Embryonic facial prominence (tissue), 1 donor: ENCODE data around the gene UBE2Q1.

Source experiments
- DNase-seq: peaks from one replicate; pipeline ENCODE4 v3.0.0-alpha.2; 2016; ENCODE audit errors: extremely low spot score

Gene UBE2Q1

DNA sequence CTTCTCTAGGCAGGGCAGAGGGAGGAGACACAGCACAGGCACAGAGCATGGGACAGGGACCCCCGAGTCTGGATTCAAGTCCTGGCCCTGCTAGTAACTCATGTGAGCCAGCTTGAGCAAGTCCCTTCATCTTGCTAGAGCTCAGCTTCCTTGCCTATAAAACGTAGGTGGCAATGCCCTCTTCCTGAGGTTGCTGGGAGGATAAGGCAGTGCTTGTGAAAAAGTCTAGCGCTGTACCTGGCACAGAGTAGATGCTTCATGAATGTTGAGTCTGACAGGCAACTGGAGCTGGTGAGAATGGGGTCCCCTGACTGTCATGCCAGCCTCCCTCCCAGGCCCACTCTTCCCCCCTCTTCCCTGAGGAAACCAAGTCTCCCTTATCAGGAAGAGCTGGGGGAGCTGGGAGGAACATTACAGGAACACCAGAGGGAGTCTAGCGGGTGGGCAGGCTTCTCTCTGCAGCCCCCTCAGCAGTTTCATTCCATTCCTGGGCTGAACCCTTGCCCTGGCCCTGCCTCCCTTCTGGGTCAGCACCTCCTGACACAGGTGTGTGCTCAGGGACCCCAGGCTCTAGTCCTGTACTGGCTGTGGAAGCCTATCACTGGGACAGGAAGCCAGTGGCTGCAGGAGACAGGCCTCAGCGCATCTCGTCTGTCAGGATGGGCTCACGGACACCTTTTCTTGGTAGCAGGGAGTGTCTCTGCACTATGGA is 19.0 kb upstream of the UBE2Q1 start:
- no peak for DNase-seq

DNA sequence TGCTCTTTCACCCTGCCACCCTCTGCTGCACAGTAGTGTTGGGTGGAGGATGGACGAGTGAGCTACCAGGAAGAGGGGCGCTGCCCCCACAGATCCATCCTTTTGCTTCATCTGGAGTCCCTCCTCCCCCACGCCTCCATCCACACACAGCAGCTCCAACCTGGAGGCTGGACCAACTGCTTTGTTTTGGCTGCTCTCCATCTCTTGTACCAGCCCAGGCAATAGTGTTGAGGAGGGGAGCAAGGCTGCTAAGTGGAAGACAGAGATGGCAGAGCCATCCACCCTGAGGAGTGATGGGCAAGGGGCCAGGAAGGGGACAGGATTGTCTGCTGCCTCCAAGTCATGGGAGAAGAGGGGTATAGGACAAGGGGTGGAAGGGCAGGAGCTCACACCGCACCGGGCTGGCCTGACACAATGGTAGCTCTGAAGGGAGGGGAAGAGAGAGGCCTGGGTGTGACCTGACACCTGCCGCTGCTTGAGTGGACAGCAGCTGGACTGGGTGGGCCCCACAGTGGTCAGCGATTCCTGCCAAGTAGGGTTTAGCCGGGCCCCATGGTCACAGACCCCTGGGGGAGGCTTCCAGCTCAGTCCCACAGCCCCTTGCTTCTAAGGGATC is 17.6 kb upstream of the UBE2Q1 start:
- no peak for DNase-seq

DNA sequence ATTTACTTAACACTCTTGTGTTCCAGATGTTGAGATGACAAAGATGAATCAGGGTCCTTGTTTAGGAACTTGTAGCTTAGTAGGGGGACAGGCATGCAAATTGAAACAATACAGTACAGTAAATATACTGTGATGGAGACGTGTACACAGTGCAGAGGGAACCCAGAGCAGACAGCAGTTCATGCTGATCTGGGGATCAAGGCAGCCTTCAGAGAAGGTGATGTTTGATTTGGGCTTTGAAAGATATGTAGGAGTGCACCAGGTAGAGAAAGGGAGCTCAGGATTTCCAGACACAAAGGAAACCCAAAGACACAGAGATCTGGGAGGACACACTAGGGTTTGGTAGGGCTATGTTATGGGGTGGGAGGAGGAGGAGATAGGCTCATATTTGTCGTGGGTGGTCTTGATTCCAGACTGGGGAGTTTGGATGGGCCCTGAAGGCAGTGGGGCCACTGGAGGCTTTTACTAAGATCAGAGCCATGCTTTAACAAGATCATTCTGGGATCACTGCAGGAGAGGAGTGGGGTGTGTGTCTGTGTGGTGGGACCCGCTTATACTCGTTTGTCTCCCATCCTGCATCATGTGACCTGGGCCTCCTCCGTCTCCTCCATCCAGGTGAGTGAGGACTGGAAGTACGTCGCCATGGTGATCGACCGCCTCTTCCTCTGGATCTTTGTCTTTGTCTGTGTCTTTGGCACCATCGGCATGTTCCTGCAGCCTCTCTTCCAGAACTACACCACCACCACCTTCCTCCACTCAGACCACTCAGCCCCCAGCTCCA is 16.9 kb upstream of the UBE2Q1 start:
- no peak for DNase-seq

DNA sequence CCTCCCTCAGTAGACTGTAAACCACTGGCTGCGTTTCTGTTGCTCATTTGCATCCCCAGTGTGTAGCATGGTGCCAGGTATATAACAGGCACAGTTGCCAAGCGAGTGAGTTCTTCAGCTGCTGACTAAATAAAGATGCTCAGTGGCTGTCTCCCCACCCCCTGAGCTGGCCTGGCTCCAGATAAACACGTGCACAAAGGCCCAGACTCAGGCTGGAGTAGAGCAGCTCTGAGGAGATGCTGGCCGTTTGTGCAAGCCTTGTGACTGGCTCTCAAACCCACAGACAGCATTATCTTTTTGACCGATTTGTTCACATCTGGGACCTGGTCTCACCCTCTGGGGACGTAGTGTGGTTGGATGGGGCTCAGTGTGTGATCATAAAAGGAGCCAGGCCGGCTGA is 16.3 kb upstream of the UBE2Q1 start:
- DNase-seq: no peak

DNA sequence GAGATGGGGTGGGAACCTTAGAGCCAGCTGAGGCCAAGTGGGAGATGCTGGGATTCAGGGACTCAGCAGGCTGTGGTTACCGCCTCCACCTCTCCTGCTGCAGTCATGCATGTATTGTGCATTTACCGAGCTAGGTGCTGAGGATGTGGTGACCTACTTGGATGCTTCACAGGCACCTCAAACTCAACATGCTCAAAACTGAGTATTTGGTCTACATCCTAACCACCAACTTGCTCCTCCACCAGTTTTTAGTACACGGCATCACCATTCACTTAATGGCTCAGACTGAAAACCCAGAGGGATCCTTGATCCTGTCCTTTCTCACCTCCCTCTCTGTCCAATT is 14.7 kb upstream of the UBE2Q1 start:
- no peak for DNase-seq

DNA sequence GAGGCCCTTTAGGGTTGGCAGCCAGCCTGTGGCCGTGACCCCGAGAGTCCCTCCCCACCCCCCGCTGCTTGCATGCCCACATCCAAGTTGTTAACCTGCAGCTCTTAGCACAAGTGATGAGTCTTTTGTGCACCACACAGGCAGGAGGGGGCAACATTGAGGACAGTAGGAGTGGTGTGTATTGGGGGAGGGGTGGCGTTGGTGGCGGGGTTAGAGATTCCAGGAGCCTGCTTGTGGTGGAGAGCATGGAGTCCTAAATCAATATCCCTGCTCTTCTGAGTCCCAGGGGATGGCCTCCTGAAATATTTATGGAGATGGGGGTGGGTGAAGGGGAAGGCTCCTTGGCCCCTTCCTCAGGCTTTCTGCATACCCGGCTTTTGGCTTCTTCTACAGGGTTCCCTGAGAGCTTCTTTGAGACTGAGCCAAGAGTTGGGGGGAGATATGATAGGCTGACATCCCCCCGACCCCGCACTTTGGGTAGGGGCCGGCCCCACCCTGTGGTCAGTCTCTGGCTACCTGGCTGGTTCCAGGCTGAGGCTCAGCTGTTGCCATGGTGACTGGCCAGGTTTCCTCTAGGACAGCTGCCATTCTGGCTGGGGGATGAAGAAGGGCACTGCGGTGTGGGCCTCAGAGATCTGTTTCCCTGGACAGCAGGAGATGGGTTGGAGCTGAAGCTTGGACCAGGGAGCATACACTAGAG is 14.2 kb upstream of the UBE2Q1 start:
- no peak for DNase-seq

DNA sequence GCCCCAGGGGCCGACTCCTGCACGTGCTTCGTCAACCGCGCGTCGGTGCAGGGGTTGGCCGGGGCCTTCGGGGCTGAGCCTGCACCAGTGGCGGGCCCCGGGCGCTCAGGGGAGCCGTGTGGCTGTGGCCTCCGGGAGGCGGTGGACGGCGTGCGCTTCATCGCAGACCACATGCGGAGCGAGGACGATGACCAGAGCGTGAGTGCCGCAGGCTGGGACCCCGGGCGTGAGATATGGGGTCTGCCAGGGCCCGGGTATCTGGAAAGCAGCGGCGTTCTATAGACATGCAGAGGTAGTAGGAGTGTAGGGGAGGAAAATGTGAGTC is 13.5 kb upstream of the UBE2Q1 start:
- no peak for DNase-seq

DNA sequence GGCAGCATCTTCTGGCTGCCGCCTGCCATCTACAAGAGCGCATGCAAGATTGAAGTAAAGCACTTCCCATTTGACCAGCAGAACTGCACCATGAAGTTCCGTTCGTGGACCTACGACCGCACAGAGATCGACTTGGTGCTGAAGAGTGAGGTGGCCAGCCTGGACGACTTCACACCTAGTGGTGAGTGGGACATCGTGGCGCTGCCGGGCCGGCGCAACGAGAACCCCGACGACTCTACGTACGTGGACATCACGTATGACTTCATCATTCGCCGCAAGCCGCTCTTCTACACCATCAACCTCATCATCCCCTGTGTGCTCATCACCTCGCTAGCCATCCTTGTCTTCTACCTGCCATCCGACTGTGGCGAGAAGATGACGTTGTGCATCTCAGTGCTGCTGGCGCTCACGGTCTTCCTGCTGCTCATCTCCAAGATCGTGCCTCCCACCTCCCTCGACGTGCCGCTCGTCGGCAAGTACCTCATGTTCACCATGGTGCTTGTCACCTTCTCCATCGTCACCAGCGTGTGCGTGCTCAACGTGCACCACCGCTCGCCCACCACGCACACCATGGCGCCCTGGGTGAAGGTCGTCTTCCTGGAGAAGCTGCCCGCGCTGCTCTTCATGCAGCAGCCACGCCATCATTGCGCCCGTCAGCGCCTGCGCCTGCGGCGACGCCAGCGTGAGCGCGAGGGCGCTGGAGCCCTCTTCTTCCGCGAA is 12.9 kb upstream of the UBE2Q1 start:
- DNase-seq: no peak

DNA sequence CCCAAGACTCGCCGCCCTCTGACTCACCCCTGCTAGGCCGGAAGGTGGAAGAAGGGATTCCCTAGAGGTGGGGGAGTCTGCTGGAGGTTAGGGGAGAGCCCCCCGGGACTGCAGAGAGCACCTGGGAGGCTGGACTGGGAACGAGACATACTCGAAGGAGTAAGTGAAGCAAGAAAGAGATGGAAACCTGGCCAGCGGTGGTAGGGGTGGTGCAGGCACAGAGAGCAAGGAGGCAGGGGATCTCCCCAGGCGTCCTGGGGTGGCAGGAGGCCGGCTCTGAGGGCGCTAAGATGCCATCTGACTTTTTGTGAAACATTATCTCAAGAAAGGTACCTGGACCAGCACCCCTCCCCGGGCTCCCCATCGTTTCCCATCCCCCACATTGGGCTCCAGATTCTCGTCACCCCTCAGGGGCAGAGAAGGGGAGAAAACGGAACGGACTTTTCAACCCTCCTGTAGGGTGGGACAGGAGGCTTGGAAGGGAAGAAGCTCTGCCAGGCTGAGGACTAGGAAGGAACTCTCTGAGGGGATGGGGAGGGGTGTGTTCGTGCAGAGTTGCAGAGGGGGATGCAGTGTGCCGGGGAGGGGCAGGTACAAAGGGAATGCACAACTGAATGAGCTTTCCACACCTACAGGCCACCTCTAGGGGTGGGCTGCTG is 9.8 kb upstream of the UBE2Q1 start:
- no peak for DNase-seq

DNA sequence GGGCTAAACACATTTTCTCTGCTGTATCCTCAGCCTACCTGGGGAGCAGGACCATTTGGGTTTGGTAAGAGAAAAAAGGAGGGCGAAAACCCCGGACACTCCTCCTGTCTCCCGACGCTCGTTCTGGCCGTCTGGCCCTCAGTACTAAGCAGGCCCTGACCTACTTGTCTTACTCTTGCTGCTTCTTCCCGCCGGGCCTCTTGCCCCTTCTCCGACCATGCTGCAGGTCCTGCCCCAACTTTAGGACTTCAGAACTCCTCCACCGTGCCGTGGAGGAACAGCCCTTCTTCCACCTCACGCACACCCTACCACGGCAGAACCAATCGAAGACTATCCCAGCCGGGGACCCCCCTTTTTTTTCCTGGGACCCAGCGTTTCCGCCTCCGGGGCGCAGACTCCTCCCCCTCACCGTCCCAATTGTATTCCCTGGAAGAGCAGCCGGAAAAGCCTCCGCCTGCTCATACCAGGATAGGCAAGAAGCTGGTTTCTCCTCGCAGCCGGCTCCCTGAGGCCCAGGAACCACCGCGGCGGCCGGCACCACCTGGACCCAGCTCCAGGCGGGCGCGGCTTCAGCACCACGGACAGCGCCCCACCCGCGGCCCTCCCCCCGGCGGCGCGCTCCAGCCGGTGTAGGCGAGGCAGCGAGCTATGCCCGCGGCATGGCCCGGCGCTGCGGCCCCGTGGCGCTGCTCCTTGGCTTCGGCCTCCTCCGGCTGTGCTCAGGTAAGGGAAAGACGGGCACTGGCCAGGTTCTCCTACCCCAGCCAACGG is 9.1 kb upstream of the UBE2Q1 start, which contains the start of gene CHRNB2:
Gene CHRNB2 (plus strand): TSS at position 393 of the 771 bp plus-strand sequence. CDS start 267 bp downstream, at position 660.
- DNase-seq: no peak

DNA sequence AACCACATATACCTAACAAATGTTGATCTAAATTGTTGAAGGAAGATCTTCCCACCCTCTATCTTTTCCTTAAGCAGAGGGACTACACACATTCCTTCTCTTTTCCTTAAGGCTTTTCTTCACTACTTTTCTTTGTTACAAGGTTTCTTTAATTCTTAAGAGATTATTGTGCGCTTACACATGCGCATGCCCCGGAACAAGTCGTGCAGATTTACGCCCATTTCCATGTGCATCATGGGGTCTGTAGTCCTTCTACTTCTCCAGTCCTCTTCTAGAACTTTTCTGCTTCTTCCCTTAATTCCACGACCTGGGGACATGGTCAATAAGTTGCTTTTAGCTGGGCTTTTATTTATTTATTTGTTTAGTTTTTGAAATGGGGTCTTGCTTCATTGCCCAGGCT is 7.4 kb upstream of the UBE2Q1 start:
- no peak for DNase-seq

DNA sequence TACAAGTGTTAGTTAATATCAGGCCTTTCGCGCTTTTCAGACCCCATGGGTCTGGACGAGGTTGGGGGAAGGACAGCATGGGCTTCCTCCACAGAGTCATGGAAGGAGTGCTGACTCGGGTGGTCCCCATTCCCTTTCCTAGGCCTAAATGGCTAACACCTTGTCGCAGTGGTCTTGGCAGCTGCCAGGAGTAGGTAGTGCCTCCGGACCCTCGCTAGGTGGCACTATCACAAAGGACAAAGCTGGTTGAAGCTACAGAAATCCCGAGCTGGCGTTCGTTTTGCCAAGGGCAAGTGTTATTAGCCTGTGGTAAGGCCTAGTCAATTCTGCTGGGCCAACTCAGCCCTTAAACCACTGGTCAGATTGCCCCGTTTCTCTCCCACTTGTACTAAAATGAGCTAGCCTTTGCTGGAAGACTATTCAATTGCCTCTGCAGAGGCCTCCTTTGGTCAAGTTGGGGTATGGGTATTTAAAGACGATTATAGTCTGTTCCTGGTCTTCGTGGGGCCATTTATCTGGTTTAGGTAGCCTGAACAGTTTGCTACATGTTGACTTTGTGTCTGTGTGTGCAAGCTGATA is 1.1 kb upstream of the UBE2Q1 start:
- peak; percentile 76 for DNase-seq

DNA sequence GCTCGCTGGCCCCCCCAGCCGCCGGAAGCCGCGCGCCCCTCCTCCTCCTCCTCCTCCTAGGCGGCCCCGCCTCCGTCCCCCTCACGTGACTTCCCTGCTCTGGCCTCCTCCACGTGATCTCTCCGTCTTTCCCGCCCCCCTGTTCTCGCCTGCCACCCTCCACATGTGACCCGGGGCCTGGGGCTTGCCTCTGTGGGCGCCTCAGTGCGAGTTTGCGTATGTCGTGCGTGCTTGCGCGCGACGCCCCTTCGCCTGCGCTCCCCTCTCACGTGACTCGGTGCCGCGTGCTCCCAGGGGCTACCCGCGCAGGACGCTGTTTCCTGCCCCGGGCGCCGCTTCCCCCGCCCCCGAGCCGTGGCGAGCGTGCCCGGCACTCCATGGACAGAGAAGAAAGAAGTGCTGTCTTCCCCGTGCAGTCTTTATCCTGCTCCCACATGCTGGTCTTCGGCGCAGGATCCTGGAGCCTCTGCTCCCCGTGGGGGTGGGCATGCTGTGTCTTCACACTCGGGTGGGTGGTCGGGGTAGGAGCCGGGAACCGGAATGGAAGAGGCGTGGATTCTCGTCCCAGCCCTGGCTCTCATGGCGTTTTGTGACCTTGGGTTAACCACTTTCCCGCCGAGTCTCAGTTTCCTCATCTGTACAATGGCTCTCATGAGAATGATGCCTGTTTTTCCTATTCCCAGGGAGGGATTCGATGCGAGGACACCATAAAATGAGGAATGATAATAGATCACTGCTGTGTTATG is 431 bp upstream of the UBE2Q1 start:
- peak; percentile 99 for DNase-seq

DNA sequence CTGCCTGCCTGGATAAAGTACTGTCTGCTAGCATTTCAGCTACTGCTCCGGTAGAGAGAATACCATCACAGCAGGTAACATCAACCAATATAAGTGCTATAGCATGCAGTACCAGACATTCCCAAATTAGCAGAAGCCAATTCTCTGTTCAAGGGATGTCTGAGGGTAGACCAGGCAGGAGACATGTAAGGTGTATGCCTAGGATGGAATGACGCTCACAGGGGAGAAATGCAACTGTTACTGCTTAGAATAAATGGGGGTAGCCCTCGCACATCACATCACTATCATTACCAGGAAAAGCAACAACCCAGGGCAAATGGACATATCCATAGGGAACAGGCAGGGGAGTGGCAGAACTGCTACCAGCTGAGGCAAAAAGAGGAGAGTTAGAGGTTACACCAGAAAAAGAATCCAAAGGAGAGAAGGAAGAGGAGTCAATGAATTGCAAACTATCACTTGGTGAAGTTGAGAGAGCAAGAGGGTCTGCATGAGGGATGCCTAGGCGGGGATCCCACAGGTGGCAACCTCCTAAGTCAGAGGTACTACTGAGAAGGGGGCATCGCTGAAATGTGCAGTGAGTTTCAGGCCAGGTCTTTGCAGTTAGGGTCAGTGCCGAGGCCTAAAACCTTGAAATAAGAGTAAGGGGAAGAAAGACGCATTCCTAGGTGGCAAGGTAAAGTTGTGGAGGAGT is 1.1 kb downstream of the UBE2Q1 start:
- no peak for DNase-seq

DNA sequence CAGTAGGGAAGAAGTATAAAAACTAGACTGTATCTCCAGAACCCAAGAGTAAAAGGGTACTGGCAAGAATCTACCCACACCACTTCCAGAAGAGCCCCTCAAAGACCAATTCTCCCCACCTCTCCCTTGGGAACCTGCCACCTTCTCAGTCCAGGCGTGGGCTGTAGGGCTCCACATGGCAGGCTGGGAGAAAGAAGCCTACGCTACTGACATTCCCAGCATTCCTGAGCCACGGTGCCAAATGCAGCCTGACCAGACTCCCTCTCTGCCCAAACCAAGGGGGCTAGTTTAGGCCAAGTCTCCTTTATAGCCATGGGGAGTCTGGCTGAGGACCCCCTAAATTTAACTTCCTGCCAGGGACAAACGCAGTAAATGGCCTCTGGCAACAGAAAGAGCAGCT is 2.0 kb downstream of the UBE2Q1 start:
- DNase-seq: no peak

DNA sequence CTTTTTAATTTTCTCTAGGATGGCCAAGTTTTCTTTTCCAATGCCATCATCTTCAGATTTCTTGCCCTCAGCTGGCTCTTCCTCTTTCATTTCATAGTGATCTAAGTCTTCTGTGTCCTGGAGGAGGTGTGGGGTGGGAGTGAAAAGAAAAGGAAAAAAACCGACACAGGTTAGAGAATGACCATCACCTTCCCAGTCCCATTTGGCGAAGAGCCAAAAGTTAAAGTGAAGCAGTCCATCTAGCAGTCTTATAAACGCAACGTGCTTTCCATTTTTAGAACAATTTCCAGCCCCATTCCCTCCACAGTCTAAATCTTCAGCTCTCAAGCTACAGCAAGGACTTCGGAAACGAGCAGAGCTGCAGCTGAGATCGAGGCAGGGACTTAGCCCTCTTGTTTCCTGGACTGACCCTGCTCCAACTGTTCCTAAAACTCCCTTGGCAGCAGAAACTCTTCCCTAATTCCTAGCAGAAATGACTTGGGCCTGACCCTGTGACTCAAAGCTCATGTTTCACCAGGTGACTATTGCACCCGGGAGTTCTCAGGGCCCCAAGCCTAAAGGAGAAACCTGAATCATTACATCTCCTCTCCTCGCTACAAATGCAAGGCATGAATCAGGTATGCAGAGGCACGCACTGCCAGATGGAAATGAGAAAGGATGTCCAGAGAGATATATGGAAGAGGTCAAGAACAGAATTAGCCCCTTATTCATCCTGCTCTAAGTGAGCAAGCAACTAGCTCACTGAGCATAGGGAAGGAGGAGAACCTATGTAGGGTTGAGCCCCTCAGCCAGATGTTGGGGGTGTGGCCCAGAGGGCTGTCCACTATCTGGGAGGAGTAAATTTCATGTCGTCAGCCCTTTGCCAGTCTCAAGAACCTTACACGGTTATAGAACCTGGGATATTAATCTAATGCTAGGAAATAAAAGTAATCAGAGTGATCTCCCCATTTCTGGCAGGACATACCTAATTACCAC is 5.1 kb downstream of the UBE2Q1 start:
- no peak for DNase-seq

DNA sequence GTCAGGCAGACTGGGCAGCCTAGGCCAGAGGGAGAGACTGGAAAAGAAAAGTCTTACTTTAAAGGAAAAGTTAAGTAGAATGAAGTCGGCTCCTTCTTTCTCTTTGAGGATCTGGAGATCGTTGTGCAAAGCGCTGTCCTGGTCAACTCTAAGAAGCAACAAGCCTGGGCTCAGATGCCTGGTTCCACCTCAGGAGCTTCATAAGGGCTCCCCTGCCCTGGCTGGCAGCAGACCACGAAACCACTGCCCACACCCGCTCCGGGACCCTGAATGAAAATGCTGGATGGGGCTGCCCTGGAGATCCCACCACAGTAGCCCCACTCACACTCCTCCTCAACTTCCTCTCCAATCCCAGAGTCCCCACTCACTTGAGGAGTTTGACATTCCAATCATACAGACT is 6.4 kb downstream of the UBE2Q1 start:
- no peak for DNase-seq

DNA sequence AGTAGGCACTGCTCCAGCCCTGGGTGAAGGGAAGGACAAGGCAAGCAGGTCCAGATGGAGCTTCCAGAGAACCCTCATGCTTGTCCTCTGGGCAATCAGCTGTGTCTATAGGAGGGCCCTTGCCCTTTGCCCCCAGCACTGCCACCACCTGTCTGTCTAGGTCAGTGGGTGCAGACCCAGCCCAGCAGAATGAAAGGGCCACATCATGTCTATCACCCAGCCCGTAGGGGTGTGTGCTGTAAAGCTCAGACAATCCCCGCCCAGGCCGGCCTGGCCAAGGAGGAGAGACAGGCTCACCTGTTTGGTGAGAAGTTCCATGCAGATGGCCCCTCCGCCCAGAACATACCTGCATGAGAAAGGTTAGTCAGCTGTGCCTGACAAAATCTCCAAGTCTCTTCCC is 7.0 kb downstream of the UBE2Q1 start:
- DNase-seq: no peak
